Panc1 (cell line): ENCODE results near the gene FAM53B. TPM values are rescaled to one million over a fixed set of nuclear protein-coding genes. Genes with fewer than 3 reads are reported as not detected.
"Not testable (repeated sequence)": the region's sequence is repeated elsewhere in the genome, so short reads cannot be mapped to it uniquely, and the experiment has no call there.

Experiments used
- ATAC-seq: fragments of 200-7000 bp; cut with Tn5 transposase; 2 replicates; pipeline ENCODE4 v1.9.1; 2020; ENCODE audit warnings: mild to moderate bottlenecking, moderate library complexity
- BruUV-seq: library from RNA; stranded (reverse); fragments of 400-500 nt; replicated peaks from 2 replicates; lab custom pipeline; 2021; lab: Mats Ljungman, UMichigan
- CTCF ChIA-PET: fragments of 300-600 bp; sonication (Branson Sonifier 250); formaldehyde crosslinking; loops from one replicate; lab custom pipeline; 2022; ENCODE audit warnings: antibody characterized with exemption; lab: Charles Lee
- POLR2A ChIA-PET: fragments of 300-600 bp; sonication (Branson Sonifier 250); formaldehyde crosslinking; loops from one replicate; lab custom pipeline; 2022; ENCODE audit warnings: antibody characterized with exemption; lab: Charles Lee
- DNase-seq: peaks from one replicate; pipeline ENCODE4 v3.0.0-alpha.2; 2010; ENCODE audit warnings: low read depth, low spot score
- H3K27ac ChIP-seq: 2 replicates; pipeline ENCODE4 v1.5.1; 2011; ENCODE audit warnings: mild to moderate bottlenecking, low read length, inconsistent platforms
- H3K27me3 ChIP-seq: fragments of 200-500 bp; sonication (Bioruptor generic); 2 replicates; pipeline ENCODE4 v1.6.0; 2014; ENCODE audit warnings: low read length, inconsistent platforms; ENCODE audit not compliant: control insufficient read depth, insufficient read depth
- H3K36me3 ChIP-seq: fragments of 200-500 bp; sonication (Bioruptor generic); 2 replicates; pipeline ENCODE4 v1.5.1; 2014; ENCODE audit warnings: inconsistent platforms, mild to moderate bottlenecking, low read length, moderate library complexity; ENCODE audit not compliant: control insufficient read depth, insufficient read depth
- H3K4me1 ChIP-seq: 2 replicates; pipeline ENCODE4 v1.5.1; 2011; ENCODE audit warnings: inconsistent platforms, mild to moderate bottlenecking, low read length, moderate library complexity; ENCODE audit not compliant: control insufficient read depth, insufficient read depth
- H3K4me3 ChIP-seq, 2 experiments: 2 replicates each; pipeline ENCODE4 v1.5.1; 2011 to 2012; ENCODE audit warnings: low read depth in 2 of 2, low read length in 2 of 2, mild to moderate bottlenecking in 2 of 2, inconsistent platforms in 1 of 2, moderate library complexity in 1 of 2
- H3K9me3 ChIP-seq: fragments of 200-500 bp; sonication (Bioruptor generic); 2 replicates; pipeline ENCODE4 v1.5.1; 2014; ENCODE audit warnings: low read depth, mild to moderate bottlenecking, inconsistent platforms, low read length, moderate library complexity; ENCODE audit not compliant: control insufficient read depth, insufficient read depth
- POLR2AphosphoS5 ChIP-seq: IDR thresholded peaks from 2 replicates; pipeline ENCODE4 v1.6.1; 2012; ENCODE audit warnings: mild to moderate bottlenecking, low read depth, low read length, moderate library complexity
- SIN3A ChIP-seq: IDR thresholded peaks from 2 replicates; pipeline ENCODE4 v1.6.1; 2012; ENCODE audit warnings: low read depth, mild to moderate bottlenecking, low read length, moderate library complexity, borderline replicate concordance; ENCODE audit not compliant: insufficient read depth
- TCF7L2 ChIP-seq: IDR thresholded peaks from 2 replicates; pipeline ENCODE4 v1.6.1; 2011; ENCODE audit warnings: mild to moderate bottlenecking, low read depth, low read length, inconsistent platforms
- in situ Hi-C: cut with HindIII; loops from 2 replicates; pipeline ENCODE4 v1.10.0; 2016; ENCODE audit warnings: low sequenced_read_pairs, low pct_unique_long_range_greater_than_20kb
- intact Hi-C: fragments of 100-400 bp; cut with micrococcal nuclease; formaldehyde crosslinking; loops from one replicate; pipeline ENCODE4 v1.10.0; 2022; ENCODE audit not compliant: unreplicated experiment
- total RNA-seq: library from RNA; stranded (reverse); gene quantifications from one replicate; pipeline ENCODE4 v1.2.1, GENCODE V29; 2021; ENCODE audit not compliant: unreplicated experiment
- TF ChIP-seq, protein P1 (sequence below): fragments of 450-650 bp; IDR thresholded peaks from 2 replicates; pipeline ENCODE4 v1.5.1; 2017; ENCODE audit warnings: mild to moderate bottlenecking
- TF ChIP-seq, protein P2 (sequence below), 2 experiments: IDR thresholded peaks; 2 replicates each; pipeline ENCODE4 v1.6.1; 2011 to 2012; ENCODE audit warnings: low read depth in 2 of 2, control low read depth in 1 of 2, low read length in 1 of 2, mild to moderate bottlenecking in 1 of 2, moderate library complexity in 1 of 2; ENCODE audit not compliant: insufficient read depth in 1 of 2

FAM53B gene
- total RNA-seq, 1 experiment from 2014 or later: 42.5 TPM

DNA sequence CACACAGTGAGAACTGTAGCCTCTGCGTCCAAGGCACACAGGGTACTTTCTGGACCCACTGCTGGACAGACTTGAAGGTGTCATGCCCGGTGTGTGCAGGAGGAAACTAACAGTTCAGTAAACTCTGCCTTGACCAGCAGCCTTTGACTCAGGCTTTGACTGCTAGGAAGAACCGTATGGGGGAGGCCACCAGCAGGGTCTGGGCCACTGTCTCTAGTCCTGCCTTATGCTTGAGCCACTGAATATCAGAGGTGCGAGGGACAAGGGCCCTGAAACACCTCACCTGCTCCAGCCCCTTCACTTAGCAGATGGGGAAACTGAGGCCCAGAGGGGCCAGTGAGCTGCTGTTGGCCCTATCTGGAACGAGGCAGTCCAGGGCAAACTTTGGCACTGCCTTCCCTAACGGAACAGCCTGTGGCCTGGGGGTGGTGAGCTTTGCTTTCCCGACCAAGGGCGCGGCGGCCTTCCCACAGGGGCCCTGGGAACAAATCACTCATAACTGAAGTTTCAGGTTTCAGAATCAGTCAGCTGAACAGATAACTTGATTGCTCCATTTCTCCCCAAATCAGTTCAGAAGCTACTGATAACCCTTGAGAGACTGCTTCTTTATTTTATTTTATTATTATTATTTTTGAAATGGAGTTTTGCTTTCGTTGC lies 130.0 kb downstream of the FAM53B start:
- POLR2A ChIA-PET: no interaction called here
- no peak overlapping the region; the same call in 1 of the 2 replicates for H3K27ac ChIP-seq
- H3K36me3 ChIP-seq: no peaks in the 10 kb centered on the region

DNA sequence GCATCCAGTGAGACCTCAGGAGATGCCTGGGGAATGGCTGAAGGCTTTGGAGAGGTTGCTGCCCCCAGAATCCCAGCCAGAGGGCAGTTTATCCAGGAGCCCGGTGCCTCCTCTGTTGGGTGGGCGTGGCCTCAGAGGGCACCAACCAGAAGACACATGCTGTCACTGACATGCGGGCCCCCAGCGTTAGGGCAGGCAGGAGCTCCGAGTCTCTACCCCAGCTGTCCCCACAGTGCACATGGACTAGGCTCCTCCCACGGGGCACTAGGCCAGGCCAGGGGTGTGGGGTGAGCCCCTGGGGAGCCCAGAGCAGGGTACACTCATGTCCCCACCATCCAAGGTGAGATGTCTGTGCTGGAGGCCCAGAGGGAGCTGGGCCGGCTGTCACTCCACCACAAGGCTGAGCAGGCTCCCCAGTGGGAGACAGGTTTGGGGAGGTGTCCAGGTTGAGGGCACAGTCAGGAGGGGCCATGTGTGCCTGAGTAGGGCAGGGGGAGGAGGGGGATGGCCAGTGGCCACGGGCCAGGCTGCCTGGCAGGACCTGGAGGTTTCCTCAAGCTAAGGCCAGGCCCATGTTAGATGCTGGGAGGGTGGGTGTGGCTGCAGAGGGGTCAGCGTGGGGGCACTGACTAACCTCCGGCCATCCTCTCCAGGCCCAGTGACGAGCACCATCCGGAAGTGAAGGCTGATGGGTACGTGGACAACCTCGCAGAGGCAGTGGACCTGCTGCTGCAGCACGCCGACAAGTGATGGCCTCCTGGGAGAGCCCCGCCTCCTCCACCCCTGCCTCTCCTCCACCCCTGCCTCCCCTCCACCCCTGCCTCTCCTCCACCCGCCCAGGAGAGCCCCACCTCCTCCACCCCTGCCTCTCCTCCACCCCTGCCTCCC lies 131.3 kb downstream of the FAM53B start:
- Histone ChIP-seq H3K36me3 (no peaks in the 10 kb centered on the region), H3K9me3 (no peaks in the 10 kb centered on the region), H3K27ac (no peak overlapping the region), H3K27me3 (no peaks in the 10 kb centered on the region), H3K4me3 (no peak overlapping the region), H3K4me1 (peaks cover 13% of the 10 kb centered on the region)
- ATAC-seq (peak; percentile 43), DNase-seq (no peak)
- BruUV-seq: no TSS peak
- in situ Hi-C loops: no loop called here
- CTCF ChIA-PET: no interaction called here
- POLR2A ChIA-PET: no interaction called here
- intact Hi-C loops: no loop called here
- TF ChIP-seq SIN3A (no peak), POLR2AphosphoS5 (no peak)

More for the DNA sequence above, 130.0 kb downstream of the FAM53B start:
- intact Hi-C loops (no loop called here), in situ Hi-C loops (no loop called here)
- no peak for DNase-seq
- TF ChIP-seq, protein P1, sequence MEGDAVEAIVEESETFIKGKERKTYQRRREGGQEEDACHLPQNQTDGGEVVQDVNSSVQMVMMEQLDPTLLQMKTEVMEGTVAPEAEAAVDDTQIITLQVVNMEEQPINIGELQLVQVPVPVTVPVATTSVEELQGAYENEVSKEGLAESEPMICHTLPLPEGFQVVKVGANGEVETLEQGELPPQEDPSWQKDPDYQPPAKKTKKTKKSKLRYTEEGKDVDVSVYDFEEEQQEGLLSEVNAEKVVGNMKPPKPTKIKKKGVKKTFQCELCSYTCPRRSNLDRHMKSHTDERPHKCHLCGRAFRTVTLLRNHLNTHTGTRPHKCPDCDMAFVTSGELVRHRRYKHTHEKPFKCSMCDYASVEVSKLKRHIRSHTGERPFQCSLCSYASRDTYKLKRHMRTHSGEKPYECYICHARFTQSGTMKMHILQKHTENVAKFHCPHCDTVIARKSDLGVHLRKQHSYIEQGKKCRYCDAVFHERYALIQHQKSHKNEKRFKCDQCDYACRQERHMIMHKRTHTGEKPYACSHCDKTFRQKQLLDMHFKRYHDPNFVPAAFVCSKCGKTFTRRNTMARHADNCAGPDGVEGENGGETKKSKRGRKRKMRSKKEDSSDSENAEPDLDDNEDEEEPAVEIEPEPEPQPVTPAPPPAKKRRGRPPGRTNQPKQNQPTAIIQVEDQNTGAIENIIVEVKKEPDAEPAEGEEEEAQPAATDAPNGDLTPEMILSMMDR: no peak
- TF ChIP-seq, protein P2, sequence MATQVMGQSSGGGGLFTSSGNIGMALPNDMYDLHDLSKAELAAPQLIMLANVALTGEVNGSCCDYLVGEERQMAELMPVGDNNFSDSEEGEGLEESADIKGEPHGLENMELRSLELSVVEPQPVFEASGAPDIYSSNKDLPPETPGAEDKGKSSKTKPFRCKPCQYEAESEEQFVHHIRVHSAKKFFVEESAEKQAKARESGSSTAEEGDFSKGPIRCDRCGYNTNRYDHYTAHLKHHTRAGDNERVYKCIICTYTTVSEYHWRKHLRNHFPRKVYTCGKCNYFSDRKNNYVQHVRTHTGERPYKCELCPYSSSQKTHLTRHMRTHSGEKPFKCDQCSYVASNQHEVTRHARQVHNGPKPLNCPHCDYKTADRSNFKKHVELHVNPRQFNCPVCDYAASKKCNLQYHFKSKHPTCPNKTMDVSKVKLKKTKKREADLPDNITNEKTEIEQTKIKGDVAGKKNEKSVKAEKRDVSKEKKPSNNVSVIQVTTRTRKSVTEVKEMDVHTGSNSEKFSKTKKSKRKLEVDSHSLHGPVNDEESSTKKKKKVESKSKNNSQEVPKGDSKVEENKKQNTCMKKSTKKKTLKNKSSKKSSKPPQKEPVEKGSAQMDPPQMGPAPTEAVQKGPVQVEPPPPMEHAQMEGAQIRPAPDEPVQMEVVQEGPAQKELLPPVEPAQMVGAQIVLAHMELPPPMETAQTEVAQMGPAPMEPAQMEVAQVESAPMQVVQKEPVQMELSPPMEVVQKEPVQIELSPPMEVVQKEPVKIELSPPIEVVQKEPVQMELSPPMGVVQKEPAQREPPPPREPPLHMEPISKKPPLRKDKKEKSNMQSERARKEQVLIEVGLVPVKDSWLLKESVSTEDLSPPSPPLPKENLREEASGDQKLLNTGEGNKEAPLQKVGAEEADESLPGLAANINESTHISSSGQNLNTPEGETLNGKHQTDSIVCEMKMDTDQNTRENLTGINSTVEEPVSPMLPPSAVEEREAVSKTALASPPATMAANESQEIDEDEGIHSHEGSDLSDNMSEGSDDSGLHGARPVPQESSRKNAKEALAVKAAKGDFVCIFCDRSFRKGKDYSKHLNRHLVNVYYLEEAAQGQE (IDR thresholded peaks at IDR 0.05; ENCODE audit: insufficient read depth in 1 of 2, low read depth in 2 of 2, low read length in 1 of 2): no peak
- Histone ChIP-seq H3K4me1 (peaks cover 16% of the 10 kb centered on the region), H3K27me3 (no peaks in the 10 kb centered on the region), H3K4me3 (no peak overlapping the region), H3K9me3 (no peaks in the 10 kb centered on the region)
- CTCF ChIA-PET: interaction anchor here (1.0 kb wide), 1 partner anchor 127 kb away, joined by 3 read pairs; no protein-coding TSS in a partner anchor
- BruUV-seq: no TSS peak
- peak; percentile 22 for ATAC-seq

DNA sequence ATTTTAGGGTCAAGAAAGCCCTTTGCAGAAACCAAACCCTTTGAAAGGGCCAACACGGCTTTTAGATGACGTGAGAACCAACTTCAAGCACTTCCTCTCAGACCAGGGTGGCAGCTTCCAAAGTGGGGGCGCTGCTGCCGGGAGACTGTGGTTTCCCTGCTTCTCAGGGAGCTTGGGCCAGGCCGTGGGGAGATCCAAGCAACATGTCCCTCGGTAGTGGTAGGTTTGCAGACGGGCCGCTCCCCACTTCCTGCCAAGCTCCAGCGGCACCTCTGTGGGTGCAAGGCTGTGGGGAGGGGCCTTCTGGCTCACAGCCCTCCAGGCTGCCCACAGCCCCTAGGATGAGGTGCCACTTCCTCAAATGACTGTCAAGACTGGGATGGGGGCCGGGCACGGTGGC lies 132.4 kb downstream of the FAM53B start:
- H3K27me3 ChIP-seq: no peaks in the 10 kb centered on the region
- BruUV-seq: no TSS peak
- in situ Hi-C loops (no loop called here), intact Hi-C loops (no loop called here)
- no peak for TF ChIP-seq SIN3A
- TF ChIP-seq TCF7L2: no peak
- TF ChIP-seq, protein P2 (IDR thresholded peaks at IDR 0.05; ENCODE audit: insufficient read depth in 1 of 2, low read depth in 2 of 2, low read length in 1 of 2): no peak
- peaks cover 13% of the 10 kb centered on the region for H3K4me1 ChIP-seq
- H3K36me3 ChIP-seq: no peaks in the 10 kb centered on the region
- no peak overlapping the region for H3K4me3 ChIP-seq
- ChIA-PET POLR2A (no interaction called here), CTCF (interaction anchor here (0.9 kb wide), 1 partner anchor 10 kb away, joined by 4 read pairs; no protein-coding TSS in a partner anchor)
- no peak for ATAC-seq
- H3K9me3 ChIP-seq: no peaks in the 10 kb centered on the region
- no peak for DNase-seq
- no peak overlapping the region for H3K27ac ChIP-seq

DNA sequence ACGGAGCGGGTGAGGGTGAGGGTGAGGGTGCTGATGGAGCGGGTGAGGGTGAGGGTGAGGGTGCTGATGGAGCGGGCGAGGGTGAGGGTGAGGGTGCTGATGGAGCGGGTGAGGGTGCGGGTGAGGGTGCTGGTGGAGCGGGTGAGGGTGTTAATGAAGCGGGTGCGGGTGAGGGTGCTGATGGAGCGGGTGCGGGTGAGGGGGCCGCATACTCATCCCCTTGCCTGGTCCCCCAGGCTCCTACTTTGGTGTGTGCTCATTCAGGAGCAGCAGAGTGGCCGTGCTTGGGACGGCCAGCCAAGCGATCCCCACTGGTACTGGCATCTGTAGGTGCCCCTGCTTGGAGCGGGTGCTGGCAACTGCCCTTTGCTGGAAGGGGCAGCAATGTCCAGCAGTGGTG lies 133.3 kb downstream of the FAM53B start:
- H3K27ac ChIP-seq, H3K4me3 ChIP-seq, H3K27me3 ChIP-seq, POLR2A ChIA-PET, DNase-seq, BruUV-seq, H3K36me3 ChIP-seq, intact Hi-C loops, H3K9me3 ChIP-seq, ATAC-seq, in situ Hi-C loops: not testable (repeated sequence)
- peaks cover 13% of the 10 kb centered on the region for H3K4me1 ChIP-seq
- CTCF ChIA-PET: interaction anchor here (0.9 kb wide), 1 partner anchor 10 kb away, joined by 4 read pairs; no protein-coding TSS in a partner anchor
